GM18526 (cell line): ENCODE data around the gene CACTIN.

Experiments
- POLR2A ChIP-seq: IDR thresholded peaks from 3 replicates; pipeline ENCODE4 v1.6.1; 2011; ENCODE audit not compliant: insufficient read length; ENCODE audit errors: extremely low read depth

The CACTIN gene

GRCh38 chr19:3603121-3603811 lies 23.3 kb downstream of the CACTIN start:
- no peak for TF ChIP-seq POLR2A

GRCh38 chr19:3601021-3601420 lies 25.6 kb downstream of the CACTIN start:
- no peak for TF ChIP-seq POLR2A

DNA sequence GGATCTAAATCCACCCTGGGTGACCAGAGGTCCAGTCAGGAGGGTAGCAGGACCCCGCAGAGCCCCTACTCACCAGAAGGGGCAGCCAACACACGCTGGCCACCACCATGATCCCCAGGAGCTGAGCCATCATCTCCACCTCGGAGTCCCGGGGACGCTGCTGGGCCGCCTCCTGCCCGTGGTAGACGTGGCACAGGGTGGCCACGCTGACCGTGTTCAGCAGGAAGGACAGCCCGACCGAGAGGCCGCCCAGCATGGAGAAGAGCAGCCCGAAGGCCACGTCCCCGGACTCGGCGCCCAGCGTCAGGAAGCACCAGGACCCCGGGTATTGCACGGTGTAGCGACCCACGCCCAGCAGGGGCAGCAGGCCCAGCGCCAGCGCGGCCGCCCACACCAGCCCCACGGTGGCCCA lies 26.8 kb downstream of the CACTIN start:
- TF ChIP-seq POLR2A: no peak

GRCh38 chr19:3595521-3596061 lies 31.0 kb downstream of the CACTIN start:
- no peak for TF ChIP-seq POLR2A

GRCh38 chr19:3593156-3593555 lies 33.4 kb downstream of the CACTIN start:
- no peak for TF ChIP-seq POLR2A

DNA sequence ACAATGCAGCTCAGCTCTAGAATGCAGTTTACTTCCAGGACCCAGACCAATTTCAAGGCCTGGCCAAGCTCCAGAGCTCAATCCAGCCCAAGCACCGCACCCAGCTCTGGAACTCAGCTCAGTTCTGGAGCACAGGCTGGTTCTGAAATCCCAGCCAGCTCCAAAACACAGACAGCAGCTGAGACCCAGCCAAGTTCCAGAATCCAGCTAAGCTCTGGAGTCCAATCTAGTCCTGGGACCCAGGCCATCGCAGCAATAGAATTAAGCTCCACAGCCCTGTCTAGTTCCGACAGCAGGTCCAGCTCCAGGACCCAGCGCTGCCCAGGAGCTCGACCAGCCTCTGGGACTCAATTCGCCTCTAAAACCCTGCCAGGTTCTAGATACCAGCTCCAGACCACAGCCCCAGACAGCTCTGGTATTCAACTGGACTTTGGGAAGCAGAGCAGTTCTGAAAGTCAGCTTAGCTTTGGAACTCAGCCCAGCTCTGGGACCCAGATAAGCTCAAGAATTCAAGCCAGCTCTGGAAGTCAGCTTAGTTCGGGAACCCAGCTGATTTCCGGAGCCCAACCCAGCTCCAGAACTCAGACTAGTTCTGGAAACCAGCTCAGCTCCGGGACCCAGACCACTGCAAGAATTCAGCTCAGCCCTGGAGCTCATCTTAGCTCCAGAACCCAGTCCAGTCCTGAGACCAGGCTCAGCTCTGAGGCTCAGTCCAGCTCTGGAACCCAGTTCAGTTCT lies 34.5 kb downstream of the CACTIN start:
- TF ChIP-seq POLR2A: no peak

DNA sequence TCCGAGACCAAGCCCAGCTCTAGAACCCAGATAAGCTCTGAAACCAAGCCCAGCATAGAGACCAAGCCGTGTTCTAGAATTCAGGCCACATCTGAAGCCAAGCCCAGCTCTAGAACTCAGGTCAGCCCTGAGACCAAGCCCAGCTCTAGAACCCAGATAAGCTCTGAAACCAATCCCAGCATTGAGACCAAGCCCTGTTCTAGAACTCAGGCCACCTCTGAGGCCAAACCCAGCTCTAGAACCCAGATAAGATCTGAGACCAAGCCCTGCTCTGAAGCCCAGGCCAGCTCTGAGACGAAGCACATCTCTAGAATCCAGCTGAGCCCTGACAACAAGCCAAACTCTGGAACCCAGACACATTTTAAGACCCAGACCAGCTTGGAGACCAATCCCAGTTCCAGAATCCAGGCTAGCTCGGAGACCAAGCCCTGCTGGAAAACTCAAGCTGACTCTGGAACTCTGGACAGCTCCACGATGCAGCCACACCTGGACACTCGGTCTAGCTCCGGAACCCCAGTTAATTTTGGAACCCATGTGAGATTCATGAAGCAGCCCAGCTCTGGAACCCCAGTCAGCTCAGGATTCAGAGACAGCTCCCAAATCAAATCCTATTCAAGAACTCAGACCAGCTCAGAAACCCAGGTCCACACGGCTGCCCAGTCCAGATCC lies 35.5 kb downstream of the CACTIN start:
- TF ChIP-seq POLR2A: no peak

DNA sequence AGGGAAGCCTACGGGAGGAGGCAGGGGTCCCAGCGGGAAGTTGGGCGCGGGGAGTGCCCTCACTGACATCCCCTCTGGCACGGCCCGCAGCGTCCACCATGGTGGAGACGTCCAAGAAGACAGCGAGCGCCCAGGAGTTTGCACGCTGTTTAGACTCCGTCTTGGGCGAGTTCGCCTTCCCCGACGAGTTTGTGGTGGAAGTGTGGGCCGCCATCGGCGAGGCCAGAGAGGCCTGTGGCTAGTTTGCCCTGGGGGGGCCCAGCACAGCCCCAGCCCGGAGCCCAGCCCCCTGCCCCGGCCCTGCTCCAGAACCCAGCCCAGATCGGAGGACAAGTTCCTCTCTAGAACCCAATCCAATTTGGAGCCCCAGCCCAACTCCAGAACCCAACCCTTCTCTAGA lies 36.6 kb downstream of the CACTIN start:
- TF ChIP-seq POLR2A: no peak

GRCh38 chr19:3589439-3589838 lies 37.2 kb downstream of the CACTIN start:
- TF ChIP-seq POLR2A: no peak

DNA sequence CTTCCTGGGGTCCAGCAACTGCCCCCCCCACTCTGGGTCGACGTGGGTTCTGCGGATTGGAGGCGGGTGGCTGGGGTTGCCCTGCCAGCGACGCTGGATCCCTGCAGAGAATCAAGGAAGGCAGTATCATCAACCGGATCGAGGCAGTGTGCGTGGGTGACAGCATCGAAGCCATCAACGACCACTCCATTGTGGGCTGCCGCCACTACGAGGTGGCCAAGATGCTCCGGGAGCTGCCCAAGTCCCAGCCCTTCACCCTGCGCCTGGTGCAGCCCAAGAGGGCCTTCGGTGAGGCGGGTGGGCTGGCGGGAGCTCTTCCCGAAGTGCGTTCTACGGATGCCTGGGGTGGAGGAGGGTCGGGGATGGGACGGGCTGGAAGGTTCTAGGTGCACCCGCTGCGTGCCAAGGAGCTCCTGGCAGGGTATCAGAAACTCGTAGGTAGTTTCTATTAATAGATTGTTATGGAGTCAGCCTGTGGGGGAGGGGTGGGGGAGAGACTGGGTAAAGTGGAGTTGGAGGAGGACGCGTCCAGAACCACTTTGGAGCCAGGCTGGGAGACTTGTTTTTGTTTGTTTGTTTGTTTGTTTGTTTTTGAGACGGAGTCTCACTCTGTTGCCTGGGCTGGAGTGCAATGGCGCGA lies 39.8 kb downstream of the CACTIN start:
- TF ChIP-seq POLR2A: no peak

- no peak for TF ChIP-seq POLR2A
Observed at GRCh38 chr19:3586127-3586626, 40.4 kb downstream of the CACTIN start.

- TF ChIP-seq POLR2A: no peak
Observed at GRCh38 chr19:3585301-3586126, 41.1 kb downstream of the CACTIN start, which contains the start of gene GIPC3. TSS of gene GIPC3 (plus strand) at chr19:3585478. CDS start at chr19:3585598, 120 bp downstream.

DNA sequence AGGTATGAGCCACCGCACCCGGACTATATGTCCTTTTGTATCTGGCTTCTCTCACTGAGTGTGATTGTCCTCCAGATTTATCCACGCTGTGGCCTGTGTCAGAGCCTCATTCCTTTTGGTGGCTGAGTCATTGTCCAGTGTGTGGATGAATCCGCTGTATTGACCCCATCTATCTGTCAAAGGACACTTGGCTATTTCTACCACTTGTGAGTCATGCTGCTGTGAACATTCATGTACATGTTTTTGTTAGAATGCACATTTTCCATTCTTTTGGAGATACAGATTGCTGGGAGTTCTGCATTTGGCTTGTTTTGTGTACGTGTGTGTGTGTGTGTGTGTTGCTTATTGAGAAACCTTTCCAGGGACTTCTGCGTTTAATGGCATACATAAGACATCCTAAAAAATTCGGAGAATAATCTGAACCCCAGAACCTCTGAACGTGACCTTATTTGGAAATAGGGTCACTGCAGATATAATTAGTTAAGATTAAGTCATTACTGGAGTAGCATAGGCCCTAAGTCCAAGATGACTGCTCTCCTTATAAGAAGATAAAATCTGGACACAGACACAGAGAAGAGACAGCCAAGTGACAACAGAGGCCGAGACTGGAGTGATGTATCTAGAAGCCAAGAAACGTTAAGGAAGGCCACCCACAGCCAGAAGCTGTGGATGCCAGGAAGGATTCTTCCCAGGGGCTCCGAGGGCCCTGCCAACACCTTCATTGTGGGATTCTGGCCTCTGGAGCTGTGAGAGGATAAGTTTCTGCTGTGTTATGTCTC lies 46.2 kb downstream of the CACTIN start:
- TF ChIP-seq POLR2A: no peak
